K562 (cell line): ENCODE results near the gene FCGR3B.
"Not testable (repeated sequence)": the region's sequence is repeated elsewhere in the genome, so short reads cannot be mapped to it uniquely, and the experiment has no call there.

ENCODE experiments used
- BDP1 ChIP-seq: IDR thresholded peaks from 3 replicates; pipeline ENCODE4 v1.6.1; 2011; ENCODE audit not compliant: insufficient read length, insufficient read depth
- BRF2 ChIP-seq: IDR thresholded peaks from 3 replicates; pipeline ENCODE4 v1.6.1; 2011; ENCODE audit warnings: borderline replicate concordance, mild to moderate bottlenecking; ENCODE audit not compliant: insufficient read length, insufficient read depth
- CBFB ChIP-seq: sonication (generic); formaldehyde crosslinking; IDR thresholded peaks from 2 replicates; pipeline ENCODE4 v1.4.0; 2020; ENCODE audit warnings: mild to moderate bottlenecking, missing genetic modification reagents
- DEAF1 ChIP-seq: fragments of 450-650 bp; formaldehyde crosslinking; IDR thresholded peaks from 2 replicates; pipeline ENCODE4 v1.4.0; 2020; ENCODE audit warnings: mild to moderate bottlenecking, moderate library complexity
- EZH2 ChIP-seq: IDR thresholded peaks from 2 replicates; pipeline ENCODE4 v1.6.1; 2012; ENCODE audit warnings: low read depth, mild to moderate bottlenecking, inconsistent platforms, low read length, borderline replicate concordance
- HDAC1 ChIP-seq, 2 experiments: fragments of 450-650 bp; IDR thresholded peaks; 2 replicates each; pipeline ENCODE4 v1.6.1; 2016 to 2017; ENCODE audit warnings: inconsistent platforms in 1 of 2, mild to moderate bottlenecking in 1 of 2, moderate library complexity in 1 of 2
- JUND ChIP-seq, 2 experiments: IDR thresholded peaks; 2 replicates in 1 of 2; 3 replicates in 1 of 2; pipeline ENCODE4 v1.6.1; 2011; ENCODE audit warnings: borderline replicate concordance in 2 of 2, low read depth in 2 of 2, low read length in 2 of 2, improper control_type of control experiment in 1 of 2, missing biosample characterization in 1 of 2, missing genetic modification characterization in 1 of 2, missing genetic modification reagents in 1 of 2
- MAZ ChIP-seq, 2 experiments: fragments of 450-650 bp in 1 of 2; sonication (generic) in 1 of 2; formaldehyde crosslinking; IDR thresholded peaks in 1 of 2; conservative IDR thresholded peaks in 1 of 2; 2 replicates each; pipeline versions ENCODE4 v1.4.0 to v1.5.0; 2020; ENCODE audit warnings: mild to moderate bottlenecking in 1 of 2, missing genetic modification reagents in 1 of 2
- MITF ChIP-seq: IDR thresholded peaks from 2 replicates; pipeline ENCODE4 v1.6.1; 2014; ENCODE audit warnings: antibody characterized with exemption
- POLR2A ChIP-seq: fragments of 450-650 bp; conservative IDR thresholded peaks from 2 replicates; pipeline ENCODE4 v1.6.1; 2016
- POLR2AphosphoS2 ChIP-seq: IDR thresholded peaks from 2 replicates; pipeline ENCODE4 v1.6.1; 2012; ENCODE audit warnings: low read length, improper control_type of control experiment
- REST ChIP-seq, 2 experiments: fragments of 450-650 bp; formaldehyde crosslinking in 1 of 2; IDR thresholded peaks; 2 replicates each; pipeline versions ENCODE4 v1.4.0 to v1.6.1; 2014 to 2020; ENCODE audit warnings: mild to moderate bottlenecking in 2 of 2, borderline replicate concordance in 1 of 2, low read depth in 1 of 2
- SPI1 ChIP-seq: IDR thresholded peaks from 2 replicates; pipeline ENCODE4 v1.6.1; 2011; ENCODE audit warnings: low read depth, low read length, control low read depth, borderline replicate concordance
- TAF1 ChIP-seq: IDR thresholded peaks from 2 replicates; pipeline ENCODE4 v1.6.1; 2011; ENCODE audit warnings: mild to moderate bottlenecking, low read length, moderate library complexity; ENCODE audit not compliant: insufficient read depth, control insufficient read depth, severe bottlenecking; ENCODE audit errors: extremely low read depth

- not testable (repeated sequence) for TF ChIP-seq JUND (IDR thresholded peaks at IDR 0.05; ENCODE audit: borderline replicate concordance, low read depth, low read length); JUND (tag; IDR thresholded peaks at IDR 0.05; ENCODE audit: borderline replicate concordance, low read depth, low read length); MAZ (CRISPR knock-in tag; conservative IDR thresholded peaks at IDR 0.05 in 1 of 2, IDR thresholded peaks at IDR 0.05 in 1 of 2); MITF; EZH2; REST (IDR thresholded peaks at IDR 0.05; ENCODE audit: borderline replicate concordance); REST (CRISPR knock-in tag; IDR thresholded peaks at IDR 0.05; ENCODE audit: low read depth); TAF1; BRF2; POLR2A; BDP1; CBFB (CRISPR knock-in tag); HDAC1 (IDR thresholded peaks at IDR 0.05); SPI1; DEAF1 (CRISPR knock-in tag); POLR2AphosphoS2
Observed at GRCh38 chr1:161595583-161595982, 35.4 kb downstream of the FCGR3B start.
